Measurements from ENCODE around the gene SLC10A7. TPM values are rescaled to one million over a fixed set of nuclear protein-coding genes. Genes with fewer than 3 reads are reported as not detected.

SLC10A7 gene
- total RNA-seq, 1 donor, result 9.0 TPM

DNA sequence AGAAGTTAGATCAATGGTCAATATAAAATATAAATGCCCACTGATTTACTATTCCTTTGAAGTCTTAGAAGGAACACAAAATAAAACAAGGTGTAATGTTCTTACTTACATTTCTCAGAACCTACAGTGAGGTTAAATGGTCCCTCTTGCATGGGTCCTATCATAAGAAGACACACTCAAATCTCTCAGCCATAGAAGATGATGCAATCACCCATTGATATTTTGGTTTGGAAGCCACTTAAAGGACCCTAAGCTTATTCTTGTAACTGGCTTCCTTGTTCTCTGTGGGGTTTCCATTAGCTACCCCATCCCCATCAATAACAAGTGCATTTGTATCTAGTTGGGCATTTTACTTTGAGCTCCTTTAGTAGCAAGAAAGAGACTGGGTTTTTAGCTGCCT, 292.3 kb downstream of the SLC10A7 start:
- no peaks in the 10 kb centered on the region for H3K4me1 ChIP-seq (ENCODE audit: insufficient read depth, low read length)
- no peaks in the 10 kb centered on the region for H3K36me3 ChIP-seq (ENCODE audit: insufficient read depth, low read length)
- no peak overlapping the region for H2AFZ ChIP-seq (ENCODE audit: low read length)
- DNase-seq (ENCODE audit: insufficient read length, low spot score, missing footprints), result no peak
- TF ChIP-seq, protein P1, sequence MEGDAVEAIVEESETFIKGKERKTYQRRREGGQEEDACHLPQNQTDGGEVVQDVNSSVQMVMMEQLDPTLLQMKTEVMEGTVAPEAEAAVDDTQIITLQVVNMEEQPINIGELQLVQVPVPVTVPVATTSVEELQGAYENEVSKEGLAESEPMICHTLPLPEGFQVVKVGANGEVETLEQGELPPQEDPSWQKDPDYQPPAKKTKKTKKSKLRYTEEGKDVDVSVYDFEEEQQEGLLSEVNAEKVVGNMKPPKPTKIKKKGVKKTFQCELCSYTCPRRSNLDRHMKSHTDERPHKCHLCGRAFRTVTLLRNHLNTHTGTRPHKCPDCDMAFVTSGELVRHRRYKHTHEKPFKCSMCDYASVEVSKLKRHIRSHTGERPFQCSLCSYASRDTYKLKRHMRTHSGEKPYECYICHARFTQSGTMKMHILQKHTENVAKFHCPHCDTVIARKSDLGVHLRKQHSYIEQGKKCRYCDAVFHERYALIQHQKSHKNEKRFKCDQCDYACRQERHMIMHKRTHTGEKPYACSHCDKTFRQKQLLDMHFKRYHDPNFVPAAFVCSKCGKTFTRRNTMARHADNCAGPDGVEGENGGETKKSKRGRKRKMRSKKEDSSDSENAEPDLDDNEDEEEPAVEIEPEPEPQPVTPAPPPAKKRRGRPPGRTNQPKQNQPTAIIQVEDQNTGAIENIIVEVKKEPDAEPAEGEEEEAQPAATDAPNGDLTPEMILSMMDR (IDR thresholded peaks at IDR 0.05; ENCODE audit: extremely low read depth, low read depth, low read length), result no peak
- H3K4me2 ChIP-seq (ENCODE audit: insufficient read depth, low read length), result no peak overlapping the region
- no peak overlapping the region for H3K27ac ChIP-seq (ENCODE audit: low read depth, low read length)
- no peaks in the 10 kb centered on the region for H3K9me3 ChIP-seq (ENCODE audit: low read depth, low read length)
- H3K79me2 ChIP-seq (ENCODE audit: insufficient read depth, low read length), result no peaks in the 10 kb centered on the region
- H3K27me3 ChIP-seq (ENCODE audit: insufficient read depth, low read length), result peaks cover 6% of the 10 kb centered on the region
- H4K20me1 ChIP-seq (ENCODE audit: insufficient read depth, low read length), result no peaks in the 10 kb centered on the region
- H3K4me3 ChIP-seq (ENCODE audit: insufficient read depth, low read length), result no peak overlapping the region

DNA sequence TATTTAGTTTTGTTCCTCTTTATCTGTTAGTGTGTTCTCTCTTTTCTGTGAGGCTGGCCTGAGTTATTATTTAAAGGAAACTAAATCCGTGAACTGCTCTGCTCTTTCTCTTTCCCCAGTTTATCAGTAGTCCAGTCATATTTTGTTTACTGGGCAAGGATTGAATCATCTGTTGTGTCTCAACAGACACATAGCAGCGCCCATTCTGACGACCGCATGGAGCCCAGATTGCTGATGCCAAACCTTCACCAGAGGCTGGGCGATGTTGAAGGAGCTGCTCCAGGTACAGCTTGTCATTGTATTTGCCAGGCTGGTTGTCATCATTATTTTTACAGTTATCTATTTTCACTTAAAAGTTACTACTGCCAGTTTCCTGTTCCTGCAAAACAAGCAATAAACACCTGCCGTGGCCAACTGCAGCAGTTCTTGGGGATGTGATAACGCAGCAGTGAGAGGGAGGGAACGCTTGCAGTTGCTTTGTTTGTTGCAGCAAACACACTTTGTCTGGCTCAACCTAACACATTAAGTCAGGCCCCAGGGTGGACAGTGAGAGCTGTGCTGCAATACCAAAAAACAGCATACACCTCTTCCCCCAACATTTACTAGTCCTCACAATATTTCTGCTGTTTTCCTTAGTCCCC, 297.3 kb downstream of the SLC10A7 start:
- Histone ChIP-seq H2AFZ (ENCODE audit: low read length) (no peak overlapping the region), H3K27ac (ENCODE audit: low read depth, low read length) (no peak overlapping the region), H3K9me3 (ENCODE audit: low read depth, low read length) (no peaks in the 10 kb centered on the region), H3K27me3 (ENCODE audit: insufficient read depth, low read length) (peaks cover 3% of the 10 kb centered on the region), H3K4me1 (ENCODE audit: insufficient read depth, low read length) (no peaks in the 10 kb centered on the region), H3K4me3 (ENCODE audit: insufficient read depth, low read length) (no peak overlapping the region), H3K36me3 (ENCODE audit: insufficient read depth, low read length) (no peaks in the 10 kb centered on the region), H3K4me2 (ENCODE audit: insufficient read depth, low read length) (no peak overlapping the region), H3K79me2 (ENCODE audit: insufficient read depth, low read length) (no peaks in the 10 kb centered on the region), H4K20me1 (ENCODE audit: insufficient read depth, low read length) (no peaks in the 10 kb centered on the region)
- TF ChIP-seq, protein P1 (IDR thresholded peaks at IDR 0.05; ENCODE audit: extremely low read depth, low read depth, low read length), result no peak
- DNase-seq (ENCODE audit: insufficient read length, low spot score, missing footprints), result no peak

DNA sequence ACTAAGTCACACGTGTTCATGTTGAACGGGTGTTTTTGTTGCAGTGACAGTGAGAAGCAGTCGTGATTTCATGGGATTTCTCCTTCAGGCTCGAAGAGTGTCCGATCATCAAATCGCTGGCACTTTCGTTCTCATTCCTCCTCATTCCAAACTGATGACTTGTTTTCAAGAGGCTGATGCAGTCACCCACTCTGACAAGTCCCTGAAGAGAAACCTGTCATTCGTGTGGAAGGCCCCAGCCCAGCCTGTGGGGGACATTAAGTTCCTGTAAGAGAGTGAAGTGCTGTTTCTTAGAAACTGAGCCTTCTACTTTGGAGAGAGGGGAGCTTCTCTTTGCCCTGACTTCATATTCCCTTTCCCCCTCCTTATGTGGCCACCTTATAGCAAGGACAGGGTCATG, 299.4 kb downstream of the SLC10A7 start:
- no peaks in the 10 kb centered on the region for H3K4me1 ChIP-seq (ENCODE audit: insufficient read depth, low read length)
- H4K20me1 ChIP-seq (ENCODE audit: insufficient read depth, low read length), result no peaks in the 10 kb centered on the region
- peak overlapping the region; percentile 60 for H3K4me2 ChIP-seq (ENCODE audit: insufficient read depth, low read length)
- no peaks in the 10 kb centered on the region for H3K79me2 ChIP-seq (ENCODE audit: insufficient read depth, low read length)
- peak overlapping the region; percentile 73 for H2AFZ ChIP-seq (ENCODE audit: low read length)
- peak overlapping the region; percentile 41 for H3K4me3 ChIP-seq (ENCODE audit: insufficient read depth, low read length)
- no peaks in the 10 kb centered on the region for H3K36me3 ChIP-seq (ENCODE audit: insufficient read depth, low read length)
- peak; percentile 88 for DNase-seq (ENCODE audit: insufficient read length, low spot score, missing footprints)
- H3K27ac ChIP-seq (ENCODE audit: low read depth, low read length), result no peak overlapping the region
- H3K27me3 ChIP-seq (ENCODE audit: insufficient read depth, low read length), result no peaks in the 10 kb centered on the region
- TF ChIP-seq, protein P1 (IDR thresholded peaks at IDR 0.05; ENCODE audit: extremely low read depth, low read depth, low read length), result no peak
- no peaks in the 10 kb centered on the region for H3K9me3 ChIP-seq (ENCODE audit: low read depth, low read length)

DNA sequence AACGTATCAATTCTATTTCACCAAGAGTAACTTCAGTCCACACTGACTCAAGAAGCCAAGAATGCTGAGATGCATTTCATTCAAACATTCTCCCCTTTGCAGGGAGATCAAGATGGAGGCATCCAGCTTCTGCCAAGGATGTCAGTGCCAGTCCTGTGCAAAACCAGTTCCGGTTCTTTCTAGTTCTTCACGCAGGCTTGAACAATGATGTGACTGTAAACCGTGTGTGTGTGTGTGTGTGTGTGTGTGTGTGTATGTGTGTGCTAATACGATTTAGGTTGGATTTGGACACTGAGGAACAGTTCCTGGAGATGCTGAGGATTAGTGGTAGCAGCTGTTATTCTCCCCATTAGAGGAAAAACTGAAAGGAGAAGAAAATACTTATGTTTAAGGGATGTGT, 307.5 kb downstream of the SLC10A7 start, which contains the start of gene REELD1:
REELD1 (plus strand) TSS at position 301 of the 400 bp plus-strand sequence. CDS start 2,415 bp downstream, outside the sequence.
- no peak within 1 kb of the TSS for H3K4me2 ChIP-seq (ENCODE audit: insufficient read depth, low read length)

More for the DNA sequence above, 307.5 kb downstream of the SLC10A7 start, which contains the start of gene REELD1:
- no peak within 1 kb of the TSS for H2AFZ ChIP-seq (ENCODE audit: low read length)
- H4K20me1 ChIP-seq (ENCODE audit: insufficient read depth, low read length), result no peaks in the 10 kb centered on the region
- no peaks in the 10 kb centered on the region for H3K4me1 ChIP-seq (ENCODE audit: insufficient read depth, low read length)
- H3K9me3 ChIP-seq (ENCODE audit: low read depth, low read length), result no peaks in the 10 kb centered on the region
- H3K27ac ChIP-seq (ENCODE audit: low read depth, low read length), result no peak within 1 kb of the TSS
- DNase-seq (ENCODE audit: insufficient read length, low spot score, missing footprints), result no peak
- TF ChIP-seq, protein P1 (IDR thresholded peaks at IDR 0.05; ENCODE audit: extremely low read depth, low read depth, low read length), result no peak
- H3K4me3 ChIP-seq (ENCODE audit: insufficient read depth, low read length), result no peak within 1 kb of the TSS
- no peaks in the 10 kb centered on the region for H3K79me2 ChIP-seq (ENCODE audit: insufficient read depth, low read length)
- no peaks in the 10 kb centered on the region for H3K36me3 ChIP-seq (ENCODE audit: insufficient read depth, low read length)
- peaks cover 9% of the 10 kb centered on the region for H3K27me3 ChIP-seq (ENCODE audit: insufficient read depth, low read length)
